Vagina (tissue), 2 donors: Measurements from ENCODE around the gene KLHL3. TPM values are rescaled to one million over a fixed set of nuclear protein-coding genes. Genes with fewer than 3 reads are reported as not detected.

Experiments
- DNase-seq, 2 donors: peaks; one replicate each; pipeline ENCODE4 v3.0.0-alpha.2; 2017; ENCODE audit errors: extremely low spot score in 2 of 2
- H3K27ac ChIP-seq: fragments of 200-600 bp; sonication (generic); one replicate; pipeline ENCODE4 v1.5.1; 2019
- H3K27me3 ChIP-seq: fragments of 200-600 bp; sonication (generic); one replicate; pipeline ENCODE4 v1.5.1; 2019
- H3K36me3 ChIP-seq, 2 donors: fragments of 200-600 bp; sonication (generic); one replicate each; pipeline ENCODE4 v1.5.1; 2017 to 2019
- H3K4me1 ChIP-seq: fragments of 200-600 bp; sonication (generic); one replicate; pipeline ENCODE4 v1.5.1; 2019
- H3K4me3 ChIP-seq, 2 donors: fragments of 200-600 bp; sonication (generic); 1 replicate in 1 of 2; 2 replicates in 1 of 2; pipeline ENCODE4 v1.5.1; 2016 to 2019
- H3K9me3 ChIP-seq: fragments of 200-600 bp; sonication (generic); one replicate; pipeline ENCODE4 v1.5.1; 2019
- CTCF ChIP-seq, 3 experiments: fragments of 450-650 bp in 2 of 3; fragments of 200-600 bp in 1 of 3; sonication (generic) in 1 of 3; IDR thresholded peaks; one replicate each; pipeline ENCODE4 v1.5.1; 2017 to 2019; ENCODE audit warnings: antibody characterized with exemption in 3 of 3, mild to moderate bottlenecking in 2 of 3, moderate library complexity in 2 of 3
- POLR2A ChIP-seq, 2 donors: fragments of 450-650 bp; IDR thresholded peaks; one replicate each; pipeline ENCODE4 v1.6.1; 2017; ENCODE audit warnings: antibody characterized with exemption in 2 of 2, mild to moderate bottlenecking in 2 of 2, moderate library complexity in 2 of 2
- POLR2AphosphoS5 ChIP-seq, 2 donors: sonication (generic); formaldehyde crosslinking; IDR thresholded peaks; one replicate each; pipeline ENCODE4 v1.9.0; 2017; ENCODE audit warnings: antibody characterized with exemption in 2 of 2, mild to moderate bottlenecking in 2 of 2, low read depth in 1 of 2; ENCODE audit not compliant: insufficient read depth in 1 of 2
- intact Hi-C: fragments of 100-400 bp; cut with DNase I; formaldehyde crosslinking; loops from one replicate; pipeline ENCODE4 v1.15.1; 2023
- total RNA-seq: library from RNA; depleted of rRNA; stranded (reverse); fragments of >200 nt; gene quantifications from one replicate; pipeline ENCODE4 v1.2.3, GENCODE V29; 2016

KLHL3 gene
- total RNA-seq, 1 donor from 2014 or later, result 7.4 TPM

GRCh38 chr5:137613554-137614265 is 122.2 kb downstream of the KLHL3 start:
- no peak overlapping the region for H3K27ac ChIP-seq
- H3K4me3 ChIP-seq, result no peak overlapping the region
- TF ChIP-seq POLR2A (IDR thresholded peaks at IDR 0.05) (no peak), CTCF (IDR thresholded peaks at IDR 0.05) (no peak), POLR2AphosphoS5 (IDR thresholded peaks at IDR 0.05; ENCODE audit: insufficient read depth in 1 of 2, low read depth in 1 of 2) (no peak)
- intact Hi-C loops, result no loop called here
- no peaks in the 10 kb centered on the region for H3K4me1 ChIP-seq
- H3K9me3 ChIP-seq, result no peaks in the 10 kb centered on the region
- H3K27me3 ChIP-seq, result no peaks in the 10 kb centered on the region
- H3K36me3 ChIP-seq, result no peaks in the 10 kb centered on the region
- peak; percentile 16 to 58 for DNase-seq

GRCh38 chr5:137612576-137612975 is 123.3 kb downstream of the KLHL3 start:
- Histone ChIP-seq H3K27me3 (no peaks in the 10 kb centered on the region), H3K4me3 (no peak overlapping the region), H3K36me3 (no peaks in the 10 kb centered on the region), H3K9me3 (no peaks in the 10 kb centered on the region), H3K4me1 (no peaks in the 10 kb centered on the region), H3K27ac (no peak overlapping the region)
- TF ChIP-seq CTCF (IDR thresholded peaks at IDR 0.05), result no peak
- no peak for TF ChIP-seq POLR2AphosphoS5 (IDR thresholded peaks at IDR 0.05; ENCODE audit: insufficient read depth in 1 of 2, low read depth in 1 of 2)
- TF ChIP-seq POLR2A (IDR thresholded peaks at IDR 0.05), result no peak
- peak; percentile 19 to 69 for DNase-seq
- intact Hi-C loops, result no loop called here

GRCh38 chr5:137611794-137612435 is 124.0 kb downstream of the KLHL3 start:
- no peaks in the 10 kb centered on the region for H3K4me1 ChIP-seq
- no peaks in the 10 kb centered on the region for H3K27me3 ChIP-seq
- no peak overlapping the region for H3K27ac ChIP-seq
- H3K9me3 ChIP-seq, result no peaks in the 10 kb centered on the region
- intact Hi-C loops, result no loop called here
- H3K4me3 ChIP-seq, result no peak overlapping the region
- peak; percentile 69 to 81 for DNase-seq
- H3K36me3 ChIP-seq, result no peaks in the 10 kb centered on the region
- no peak for TF ChIP-seq POLR2A (IDR thresholded peaks at IDR 0.05)
- TF ChIP-seq CTCF (IDR thresholded peaks at IDR 0.05), result no peak
- TF ChIP-seq POLR2AphosphoS5 (IDR thresholded peaks at IDR 0.05; ENCODE audit: insufficient read depth in 1 of 2, low read depth in 1 of 2), result no peak

- DNase-seq, result peak; percentile 55 to 56
- intact Hi-C loops, result no loop called here
- Histone ChIP-seq H3K9me3 (no peaks in the 10 kb centered on the region), H3K27ac (no peak overlapping the region), H3K4me1 (no peaks in the 10 kb centered on the region), H3K27me3 (no peaks in the 10 kb centered on the region), H3K36me3 (no peaks in the 10 kb centered on the region), H3K4me3 (no peak overlapping the region)
- TF ChIP-seq CTCF (IDR thresholded peaks at IDR 0.05) (no peak), POLR2A (IDR thresholded peaks at IDR 0.05) (no peak), POLR2AphosphoS5 (IDR thresholded peaks at IDR 0.05; ENCODE audit: insufficient read depth in 1 of 2, low read depth in 1 of 2) (no peak)
Observed at GRCh38 chr5:137611011-137611580, 124.8 kb downstream of the KLHL3 start.

GRCh38 chr5:137610598-137610997 is 125.3 kb downstream of the KLHL3 start:
- no peaks in the 10 kb centered on the region for H3K4me1 ChIP-seq
- intact Hi-C loops, result no loop called here
- TF ChIP-seq POLR2AphosphoS5 (IDR thresholded peaks at IDR 0.05; ENCODE audit: insufficient read depth in 1 of 2, low read depth in 1 of 2) (no peak), CTCF (IDR thresholded peaks at IDR 0.05) (no peak), POLR2A (IDR thresholded peaks at IDR 0.05) (no peak)
- no peak overlapping the region for H3K27ac ChIP-seq
- no peaks in the 10 kb centered on the region for H3K36me3 ChIP-seq
- DNase-seq, result peak; percentile 27 to 70
- H3K4me3 ChIP-seq, result no peak overlapping the region
- H3K9me3 ChIP-seq, result no peaks in the 10 kb centered on the region
- no peaks in the 10 kb centered on the region for H3K27me3 ChIP-seq
